NB4 (cell line): ENCODE measurements around the gene NTM.

ENCODE experiments used
- DNase-seq: peaks from one replicate; pipeline ENCODE4 v3.0.0; 2010; ENCODE audit warnings: low read depth
- H3K4me3 ChIP-seq: one replicate; pipeline ENCODE4 v1.5.1; 2011; ENCODE audit warnings: mild to moderate bottlenecking, low read depth, low read length, moderate library complexity
- MYC ChIP-seq: IDR thresholded peaks from 2 replicates; pipeline ENCODE4 v1.6.1; 2011; ENCODE audit warnings: low read depth, low read length
- POLR2A ChIP-seq: IDR thresholded peaks from 2 replicates; pipeline ENCODE4 v1.6.1; 2011; ENCODE audit warnings: mild to moderate bottlenecking; ENCODE audit not compliant: insufficient read length; ENCODE audit errors: extremely low read depth
- TF ChIP-seq, protein P1 (sequence below): IDR thresholded peaks from 2 replicates; pipeline ENCODE4 v1.6.1; 2011; ENCODE audit warnings: low read depth, low read length
- TF ChIP-seq, protein P2 (sequence below): IDR thresholded peaks from one replicate; pipeline ENCODE4 v1.5.1; 2012; ENCODE audit warnings: low read depth, low read length

Gene NTM

GRCh38 chr11:132205496-132205895, 835.1 kb downstream of the NTM start:
- no peak overlapping the region for H3K4me3 ChIP-seq
- TF ChIP-seq, protein P1, sequence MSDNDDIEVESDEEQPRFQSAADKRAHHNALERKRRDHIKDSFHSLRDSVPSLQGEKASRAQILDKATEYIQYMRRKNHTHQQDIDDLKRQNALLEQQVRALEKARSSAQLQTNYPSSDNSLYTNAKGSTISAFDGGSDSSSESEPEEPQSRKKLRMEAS, result no peak
- TF ChIP-seq MYC, result no peak
- no peak for TF ChIP-seq POLR2A
- TF ChIP-seq, protein P2, sequence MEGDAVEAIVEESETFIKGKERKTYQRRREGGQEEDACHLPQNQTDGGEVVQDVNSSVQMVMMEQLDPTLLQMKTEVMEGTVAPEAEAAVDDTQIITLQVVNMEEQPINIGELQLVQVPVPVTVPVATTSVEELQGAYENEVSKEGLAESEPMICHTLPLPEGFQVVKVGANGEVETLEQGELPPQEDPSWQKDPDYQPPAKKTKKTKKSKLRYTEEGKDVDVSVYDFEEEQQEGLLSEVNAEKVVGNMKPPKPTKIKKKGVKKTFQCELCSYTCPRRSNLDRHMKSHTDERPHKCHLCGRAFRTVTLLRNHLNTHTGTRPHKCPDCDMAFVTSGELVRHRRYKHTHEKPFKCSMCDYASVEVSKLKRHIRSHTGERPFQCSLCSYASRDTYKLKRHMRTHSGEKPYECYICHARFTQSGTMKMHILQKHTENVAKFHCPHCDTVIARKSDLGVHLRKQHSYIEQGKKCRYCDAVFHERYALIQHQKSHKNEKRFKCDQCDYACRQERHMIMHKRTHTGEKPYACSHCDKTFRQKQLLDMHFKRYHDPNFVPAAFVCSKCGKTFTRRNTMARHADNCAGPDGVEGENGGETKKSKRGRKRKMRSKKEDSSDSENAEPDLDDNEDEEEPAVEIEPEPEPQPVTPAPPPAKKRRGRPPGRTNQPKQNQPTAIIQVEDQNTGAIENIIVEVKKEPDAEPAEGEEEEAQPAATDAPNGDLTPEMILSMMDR, result no peak
- no peak for DNase-seq

DNA sequence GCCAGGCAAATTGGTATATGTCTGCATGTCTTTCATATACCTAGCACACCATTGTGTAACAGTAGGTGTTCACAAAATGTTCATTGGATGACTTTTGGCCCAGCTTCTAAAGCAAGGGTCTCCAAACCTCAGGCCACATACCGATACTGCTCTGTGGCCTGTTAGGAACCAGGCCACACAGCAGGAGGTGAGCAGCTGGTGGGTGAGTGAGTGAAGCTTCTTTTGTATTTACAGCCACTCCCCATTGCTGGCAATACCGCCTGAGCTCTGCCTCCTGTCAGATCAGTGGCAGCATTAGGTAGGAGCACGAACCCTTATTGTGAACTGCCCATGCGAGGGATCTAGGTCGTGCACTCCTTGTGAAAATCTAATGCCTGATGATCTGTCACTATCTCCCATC, 836.6 kb downstream of the NTM start:
- TF ChIP-seq, protein P1, result no peak
- TF ChIP-seq POLR2A (no peak), MYC (no peak)
- TF ChIP-seq, protein P2, result no peak
- no peak for DNase-seq
- H3K4me3 ChIP-seq, result no peak overlapping the region

DNA sequence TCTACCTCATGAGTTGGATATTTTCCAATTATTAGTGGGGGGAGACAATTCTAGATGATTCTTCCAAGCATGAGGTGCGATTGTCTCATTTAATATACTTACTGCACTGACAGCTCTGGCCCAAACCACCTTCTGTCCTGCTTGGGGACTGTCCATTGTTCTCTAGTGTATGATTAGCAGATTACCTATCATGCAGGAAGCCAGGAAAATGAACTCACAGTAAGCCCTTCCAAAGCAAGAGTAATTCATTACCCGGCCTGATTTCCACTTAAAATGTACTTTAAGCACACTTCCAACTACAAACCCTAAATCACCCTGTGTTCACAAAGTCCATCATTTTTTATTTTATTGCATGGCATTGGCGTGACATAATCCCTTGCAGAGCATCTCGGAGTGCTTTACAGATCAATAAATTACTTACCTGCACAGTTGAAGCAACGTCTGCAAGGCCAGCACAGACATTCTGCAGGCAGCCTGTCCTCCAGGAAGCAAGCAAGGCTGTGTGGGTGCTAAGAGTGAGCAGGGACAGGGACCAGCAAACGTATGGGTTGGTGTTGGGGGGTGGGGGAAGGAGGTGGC, 838.2 kb downstream of the NTM start:
- DNase-seq, result no peak
- TF ChIP-seq, protein P2, result no peak
- H3K4me3 ChIP-seq, result no peak overlapping the region

GRCh38 chr11:132211479-132211878, 841.1 kb downstream of the NTM start:
- no peak for DNase-seq
- no peak overlapping the region for H3K4me3 ChIP-seq
- TF ChIP-seq, protein P2, result no peak

GRCh38 chr11:132217856-132218255, 847.4 kb downstream of the NTM start:
- H3K4me3 ChIP-seq, result no peak overlapping the region
- DNase-seq, result no peak
- TF ChIP-seq MYC, result no peak

GRCh38 chr11:132220474-132220873, 850.1 kb downstream of the NTM start:
- H3K4me3 ChIP-seq, result no peak overlapping the region
- DNase-seq, result no peak
- TF ChIP-seq, protein P1, result no peak
- TF ChIP-seq POLR2A, result no peak
- TF ChIP-seq, protein P2, result no peak
- TF ChIP-seq MYC, result no peak

GRCh38 chr11:132222345-132222744, 851.9 kb downstream of the NTM start:
- no peak for DNase-seq
- no peak overlapping the region for H3K4me3 ChIP-seq
- TF ChIP-seq POLR2A (no peak), MYC (no peak)
- TF ChIP-seq, protein P2, result no peak
- TF ChIP-seq, protein P1, result no peak
